Prostate gland (tissue), 2 donors: ENCODE measurements around the gene IL4. TPM values are rescaled to one million over a fixed set of nuclear protein-coding genes. Genes with fewer than 3 reads are reported as not detected.

ENCODE experiments used
- DNase-seq: peaks from one replicate; pipeline ENCODE4 v3.0.0-alpha.2; 2019; ENCODE audit warnings: low spot score
- H3K27ac ChIP-seq, 2 donors: fragments of 200-600 bp; sonication (generic); 2 replicates each; pipeline ENCODE4 v1.5.1; 2017 to 2019
- H3K27me3 ChIP-seq: fragments of 200-600 bp; sonication (generic); replicated peaks from 2 replicates; pipeline ENCODE4 v1.5.1; 2019; ENCODE audit not compliant: insufficient read depth
- H3K36me3 ChIP-seq, 2 donors: fragments of 200-600 bp; sonication (generic); 1 replicate in 1 of 2; 2 replicates in 1 of 2; pipeline versions ENCODE4 v1.5.1 to v1.8.1; 2017 to 2019
- H3K4me1 ChIP-seq: fragments of 200-600 bp; sonication (generic); replicated peaks from 2 replicates; pipeline ENCODE4 v1.5.1; 2019
- H3K4me3 ChIP-seq, 2 donors: fragments of 200-600 bp; sonication (generic); 2 replicates each; pipeline ENCODE4 v1.5.1; 2017 to 2019
- H3K9me3 ChIP-seq: fragments of 200-600 bp; sonication (generic); 2 replicates; pipeline ENCODE4 v1.5.1; 2017
- POLR2A ChIP-seq: fragments of 450-650 bp; IDR thresholded peaks from one replicate; pipeline ENCODE4 v1.6.1; 2016; ENCODE audit warnings: antibody characterized with exemption, mild to moderate bottlenecking
- POLR2AphosphoS5 ChIP-seq: sonication (generic); formaldehyde crosslinking; IDR thresholded peaks from one replicate; pipeline ENCODE4 v1.6.1; 2017; ENCODE audit warnings: antibody characterized with exemption
- WGBS: methylation state at CpG from one replicate; pipeline ENCODE4 v1.1.5; 2018; 5-methylcytosine and 5-hydroxymethylcytosine counted together
- intact Hi-C: fragments of 100-400 bp; cut with DNase I; formaldehyde crosslinking; loops from one replicate; pipeline ENCODE4 v1.14.2; 2022
- total RNA-seq, 2 donors: library from RNA; depleted of rRNA; stranded (reverse); fragments of >200 nt; gene quantifications; one replicate each; pipeline ENCODE4 v1.1.0, GENCODE V29; 2016
- TF ChIP-seq, protein P1 (sequence below), 4 experiments: fragments of 200-600 bp in 2 of 4; fragments of 450-650 bp in 2 of 4; sonication (generic) in 2 of 4; IDR thresholded peaks; 1 replicate in 3 of 4; 2 replicates in 1 of 4; pipeline ENCODE4 v1.5.1; 2016 to 2019; ENCODE audit warnings: antibody characterized with exemption in 4 of 4, mild to moderate bottlenecking in 2 of 4, moderate library complexity in 2 of 4

IL4 gene
- total RNA-seq, 2 donors from 2014 or later, result not detected

DNA sequence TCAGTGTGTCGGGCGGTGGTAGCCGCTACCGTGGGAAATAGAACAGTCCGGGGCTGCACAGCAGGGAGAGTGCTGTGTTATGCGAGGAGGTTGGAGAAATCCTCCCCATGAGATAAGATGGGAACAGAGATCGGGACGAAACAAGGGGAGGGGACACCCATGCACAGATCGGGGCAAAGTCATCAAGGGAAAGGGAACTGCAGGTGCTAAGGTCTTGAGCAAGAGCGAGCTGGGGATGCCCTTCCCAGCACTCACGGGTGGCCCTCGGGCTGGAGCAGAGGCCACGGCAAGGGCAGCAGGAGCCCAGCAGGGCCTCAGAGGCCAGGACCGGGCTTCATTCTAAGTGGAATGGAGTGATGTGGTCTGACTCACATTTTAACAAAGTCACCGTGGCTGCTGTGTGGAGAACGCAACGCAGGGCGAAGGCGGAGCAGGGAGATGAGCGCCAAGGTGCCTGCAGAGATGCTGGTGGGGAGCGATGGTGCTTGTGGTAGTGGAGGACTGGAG lies 8.2 kb upstream of the IL4 start:
- 89% methylated on average over 21 of the region's 21 CpGs for WGBS
- DNase-seq, result no peak
- intact Hi-C loops, result no loop called here

DNA sequence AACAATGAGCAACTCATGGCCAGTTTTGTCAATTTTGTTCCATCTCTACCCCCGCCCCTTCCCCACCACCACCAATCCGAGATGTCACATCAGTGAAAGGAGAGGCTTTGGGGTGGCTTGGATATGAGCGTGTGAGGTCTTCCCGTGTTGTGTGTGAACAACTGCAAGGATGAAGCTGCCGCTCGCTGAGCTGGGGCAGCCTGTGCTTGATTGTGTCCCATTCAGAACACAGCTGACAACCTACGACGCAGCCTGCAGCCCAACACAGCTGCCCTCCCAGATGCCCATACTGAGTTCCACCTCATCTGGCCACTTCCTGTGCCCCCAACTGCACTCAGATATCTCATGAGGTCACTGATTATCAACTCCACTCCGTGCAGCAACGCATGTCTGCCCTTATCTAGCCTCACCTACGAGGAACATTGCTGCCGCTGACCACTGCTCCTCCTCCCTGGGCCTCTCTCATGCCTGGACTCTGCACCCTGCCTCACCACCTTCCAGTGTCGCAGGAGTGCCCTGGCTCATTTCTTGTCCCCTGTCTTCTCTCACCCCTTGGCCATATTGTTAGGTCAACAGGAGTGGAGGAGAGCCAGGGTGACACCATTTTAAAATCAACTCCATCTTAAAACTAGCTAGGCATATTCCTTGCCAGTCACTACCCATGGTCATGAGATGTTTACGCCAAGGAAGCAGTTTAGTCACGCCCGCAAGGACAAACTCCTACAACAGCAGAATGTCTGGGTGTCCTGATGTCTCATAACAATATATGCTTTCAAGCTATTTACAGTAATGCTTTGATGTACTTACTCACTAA lies 7.3 kb upstream of the IL4 start:
- intact Hi-C loops, result no loop called here
- no peak for TF ChIP-seq POLR2A
- no peak for TF ChIP-seq POLR2AphosphoS5
- TF ChIP-seq, protein P1, sequence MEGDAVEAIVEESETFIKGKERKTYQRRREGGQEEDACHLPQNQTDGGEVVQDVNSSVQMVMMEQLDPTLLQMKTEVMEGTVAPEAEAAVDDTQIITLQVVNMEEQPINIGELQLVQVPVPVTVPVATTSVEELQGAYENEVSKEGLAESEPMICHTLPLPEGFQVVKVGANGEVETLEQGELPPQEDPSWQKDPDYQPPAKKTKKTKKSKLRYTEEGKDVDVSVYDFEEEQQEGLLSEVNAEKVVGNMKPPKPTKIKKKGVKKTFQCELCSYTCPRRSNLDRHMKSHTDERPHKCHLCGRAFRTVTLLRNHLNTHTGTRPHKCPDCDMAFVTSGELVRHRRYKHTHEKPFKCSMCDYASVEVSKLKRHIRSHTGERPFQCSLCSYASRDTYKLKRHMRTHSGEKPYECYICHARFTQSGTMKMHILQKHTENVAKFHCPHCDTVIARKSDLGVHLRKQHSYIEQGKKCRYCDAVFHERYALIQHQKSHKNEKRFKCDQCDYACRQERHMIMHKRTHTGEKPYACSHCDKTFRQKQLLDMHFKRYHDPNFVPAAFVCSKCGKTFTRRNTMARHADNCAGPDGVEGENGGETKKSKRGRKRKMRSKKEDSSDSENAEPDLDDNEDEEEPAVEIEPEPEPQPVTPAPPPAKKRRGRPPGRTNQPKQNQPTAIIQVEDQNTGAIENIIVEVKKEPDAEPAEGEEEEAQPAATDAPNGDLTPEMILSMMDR (IDR thresholded peaks at IDR 0.05), result no peak
- H3K36me3 ChIP-seq, result no peaks in the 10 kb centered on the region

More for the DNA sequence above, 8.2 kb upstream of the IL4 start:
- Histone ChIP-seq H3K27me3 (no peaks in the 10 kb centered on the region), H3K9me3 (no peaks in the 10 kb centered on the region), H3K27ac (no peak overlapping the region), H3K36me3 (no peaks in the 10 kb centered on the region), H3K4me1 (no peaks in the 10 kb centered on the region), H3K4me3 (no peak overlapping the region)
- TF ChIP-seq POLR2A (no peak), POLR2AphosphoS5 (no peak)
- TF ChIP-seq, protein P1 (IDR thresholded peaks at IDR 0.05), result no peak

DNA sequence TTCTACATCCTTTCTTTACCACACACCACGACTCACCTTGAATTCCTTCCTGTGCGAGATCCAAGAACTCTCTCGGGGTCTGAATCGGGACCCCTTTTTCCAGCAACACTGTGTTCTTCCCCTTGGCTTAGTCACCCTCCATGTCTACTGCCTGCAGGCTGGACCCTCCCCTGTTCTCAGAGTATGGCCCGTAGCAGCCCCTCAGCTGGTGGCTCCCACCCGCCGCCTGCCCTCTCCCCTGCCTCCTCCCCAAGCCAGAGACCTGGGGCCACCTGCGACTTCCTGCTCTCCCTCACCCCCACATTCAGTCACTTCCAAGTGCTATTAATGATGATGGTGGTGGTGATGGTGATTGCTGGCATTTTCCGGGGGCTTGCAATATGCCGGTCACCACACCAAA lies 6.5 kb upstream of the IL4 start:
- Histone ChIP-seq H3K4me1 (no peaks in the 10 kb centered on the region), H3K4me3 (no peak overlapping the region), H3K27ac (no peak overlapping the region), H3K9me3 (no peaks in the 10 kb centered on the region), H3K36me3 (no peaks in the 10 kb centered on the region), H3K27me3 (no peaks in the 10 kb centered on the region)
- DNase-seq, result no peak
- 90% methylated on average over 10 of the region's 10 CpGs for WGBS
- intact Hi-C loops, result no loop called here
- TF ChIP-seq POLR2A (no peak), POLR2AphosphoS5 (no peak)
- TF ChIP-seq, protein P1 (IDR thresholded peaks at IDR 0.05), result no peak

More for the DNA sequence above, 7.3 kb upstream of the IL4 start:
- Histone ChIP-seq H3K4me1 (no peaks in the 10 kb centered on the region), H3K9me3 (no peaks in the 10 kb centered on the region), H3K27me3 (no peaks in the 10 kb centered on the region), H3K4me3 (no peak overlapping the region), H3K27ac (no peak overlapping the region)
- WGBS, result 90% methylated on average over 16 of the region's 16 CpGs
- DNase-seq, result no peak

DNA sequence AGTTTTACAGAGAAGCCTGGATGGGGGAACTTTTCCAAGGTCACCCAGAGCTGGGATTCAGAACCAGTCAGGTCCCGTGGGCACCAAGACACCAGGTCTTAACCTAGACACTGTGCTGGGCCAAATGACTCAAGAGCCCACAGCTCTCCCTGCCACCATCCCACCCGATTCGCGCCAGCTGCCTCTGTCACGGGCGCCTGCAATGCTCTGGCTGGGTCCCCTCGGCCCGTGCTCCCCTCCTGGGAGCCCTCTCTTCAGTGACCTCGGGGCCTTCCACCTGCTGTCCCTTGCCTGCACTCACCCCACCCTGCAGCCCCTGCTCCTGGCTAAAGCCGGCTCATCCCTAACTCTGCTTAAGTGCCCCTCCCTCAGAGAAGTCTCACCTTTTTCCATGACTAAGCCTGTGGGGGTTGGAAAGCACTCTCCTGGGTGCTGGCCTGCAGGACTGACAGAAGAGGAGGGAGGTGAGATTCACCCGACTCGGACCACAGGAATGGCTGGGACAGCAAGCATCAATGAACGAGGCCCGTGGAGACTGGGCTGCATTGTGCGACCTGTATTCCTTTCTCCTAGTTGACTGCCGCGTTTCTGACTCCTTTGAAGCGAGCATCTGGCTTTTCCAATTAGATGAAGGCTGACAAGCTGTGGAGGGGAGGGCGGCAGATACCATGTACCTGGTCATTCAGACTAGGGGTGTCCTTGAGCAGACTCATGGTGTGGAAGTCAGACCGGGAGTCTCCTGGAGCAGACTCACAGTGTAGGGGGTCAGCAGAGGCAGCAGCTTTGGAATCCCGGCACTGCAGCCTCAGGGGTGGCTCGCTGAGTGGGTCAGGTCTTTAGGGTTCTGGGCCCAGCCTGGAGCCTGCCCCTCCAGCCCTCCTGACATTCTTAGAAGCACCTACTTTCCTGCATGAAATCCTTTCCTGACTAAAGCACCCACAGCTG lies 5.8 kb upstream of the IL4 start:
- H3K27me3 ChIP-seq, result no peaks in the 10 kb centered on the region
- WGBS, result 79% methylated on average over 22 of the region's 22 CpGs
- H3K27ac ChIP-seq, result no peak overlapping the region
- H3K36me3 ChIP-seq, result no peaks in the 10 kb centered on the region
- no peaks in the 10 kb centered on the region for H3K9me3 ChIP-seq
- TF ChIP-seq, protein P1 (IDR thresholded peaks at IDR 0.05), result no peak
- TF ChIP-seq POLR2AphosphoS5 (no peak), POLR2A (no peak)
- H3K4me1 ChIP-seq, result no peaks in the 10 kb centered on the region
- DNase-seq, result no peak
- no peak overlapping the region for H3K4me3 ChIP-seq
- intact Hi-C loops, result no loop called here
